Fibroblast of gingiva (primary cell): ENCODE data around the gene MCTS1.
"Not testable (repeated sequence)": the region's sequence is repeated elsewhere in the genome, so short reads cannot be mapped to it uniquely, and the experiment has no call there.

ENCODE experiments used
- DNase-seq: peaks from one replicate; pipeline ENCODE4 v3.0.0-alpha.2; 2011; ENCODE audit warnings: low read depth

Gene MCTS1, protein sequence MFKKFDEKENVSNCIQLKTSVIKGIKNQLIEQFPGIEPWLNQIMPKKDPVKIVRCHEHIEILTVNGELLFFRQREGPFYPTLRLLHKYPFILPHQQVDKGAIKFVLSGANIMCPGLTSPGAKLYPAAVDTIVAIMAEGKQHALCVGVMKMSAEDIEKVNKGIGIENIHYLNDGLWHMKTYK

DNA sequence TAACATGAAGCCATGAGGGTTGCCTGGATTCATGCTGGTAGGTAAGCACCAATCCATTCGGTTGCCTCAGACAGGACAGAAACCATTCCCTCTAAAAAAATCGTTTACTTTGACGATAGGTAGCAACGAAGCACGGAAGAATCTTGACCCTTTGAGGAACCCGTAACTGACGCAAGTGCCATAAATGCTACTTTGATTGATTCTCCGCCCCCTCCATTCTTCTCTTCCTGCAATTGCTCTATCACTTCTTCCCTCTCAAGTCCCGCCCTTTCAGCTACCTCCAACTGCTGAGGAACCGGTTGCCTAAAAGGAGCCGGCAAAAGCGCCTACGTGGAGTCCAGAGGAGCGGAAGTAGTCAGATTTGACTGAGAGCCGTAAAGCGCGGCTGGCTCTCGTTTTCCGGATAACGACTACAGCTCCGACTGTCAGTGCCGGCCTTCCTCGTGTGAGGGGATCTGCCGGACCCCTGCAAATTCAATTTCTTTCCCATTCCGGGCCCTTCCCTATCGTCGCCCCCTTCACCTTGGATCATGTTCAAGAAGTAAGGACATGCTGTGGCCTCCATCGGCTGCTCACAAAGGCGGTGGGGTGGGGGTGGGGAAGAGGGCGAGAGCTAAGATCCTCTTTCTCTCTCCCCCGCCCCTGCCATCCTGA lies at the start of gene MCTS1:
MCTS1 (plus strand) TSS at position 395 of the 654 bp plus-strand sequence; CDS start at position 531, 136 bp downstream.
- DNase-seq: peak; percentile 95

DNA sequence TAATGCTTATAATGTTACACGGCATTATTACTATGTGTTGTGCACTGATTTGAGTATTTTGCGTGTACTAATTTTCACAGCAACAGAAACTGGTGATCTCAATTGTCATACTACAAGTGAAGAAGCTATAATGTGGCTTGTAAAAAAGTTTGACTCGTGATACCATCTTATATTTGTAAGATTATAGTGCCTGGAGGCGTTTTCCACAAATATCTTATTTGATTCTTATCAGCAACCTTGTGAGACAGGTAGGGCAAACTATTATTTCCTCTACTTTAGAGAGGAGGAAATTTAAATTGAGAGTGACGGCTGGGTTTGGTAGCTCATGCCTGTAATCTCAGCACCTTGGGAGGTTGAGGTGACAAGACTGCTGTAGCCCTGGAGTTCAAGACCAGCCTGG lies 47.6 kb upstream of the MCTS1 start:
- DNase-seq: no peak

DNA sequence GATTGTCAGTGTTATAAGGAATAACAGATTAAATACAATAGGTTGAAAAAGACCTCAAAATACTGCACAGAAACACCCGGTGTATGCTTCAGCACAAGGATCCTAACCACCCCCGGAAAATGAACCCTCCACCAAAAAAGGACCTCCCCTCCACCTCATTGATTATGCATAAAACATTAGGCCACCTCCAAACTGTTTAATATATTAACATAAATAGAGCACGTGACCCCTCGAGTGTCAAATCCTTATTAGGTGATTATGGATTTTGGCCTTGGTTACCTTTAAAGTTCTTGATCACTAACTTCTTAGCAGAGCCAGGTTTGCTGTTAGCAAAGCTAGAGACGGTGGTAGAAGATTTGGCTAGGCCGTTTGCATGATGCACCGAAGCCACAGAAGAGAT lies 44.1 kb upstream of the MCTS1 start:
- DNase-seq: no peak

DNA sequence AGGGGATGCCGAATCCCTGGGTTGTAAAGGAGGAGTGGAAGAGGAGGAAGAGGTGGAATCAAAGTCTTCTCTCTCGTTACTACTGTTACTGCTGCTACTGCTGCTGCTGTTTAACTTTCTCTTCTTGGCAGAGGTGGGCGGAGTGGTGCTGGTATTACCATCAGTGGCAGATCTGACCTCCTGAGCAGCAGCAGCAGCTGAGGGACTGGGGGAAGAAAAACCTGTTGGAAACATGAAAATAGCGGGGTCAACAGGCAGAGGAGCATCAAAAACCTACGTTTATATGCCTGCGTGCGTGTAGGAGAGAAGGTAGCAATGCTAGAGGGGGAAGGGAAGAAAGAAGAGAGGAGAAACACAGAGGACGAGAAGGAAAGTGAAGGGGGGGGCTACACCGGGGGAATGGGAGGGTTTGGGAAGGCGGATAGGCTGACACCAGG lies 43.5 kb upstream of the MCTS1 start:
- peak; percentile 37 for DNase-seq

DNA sequence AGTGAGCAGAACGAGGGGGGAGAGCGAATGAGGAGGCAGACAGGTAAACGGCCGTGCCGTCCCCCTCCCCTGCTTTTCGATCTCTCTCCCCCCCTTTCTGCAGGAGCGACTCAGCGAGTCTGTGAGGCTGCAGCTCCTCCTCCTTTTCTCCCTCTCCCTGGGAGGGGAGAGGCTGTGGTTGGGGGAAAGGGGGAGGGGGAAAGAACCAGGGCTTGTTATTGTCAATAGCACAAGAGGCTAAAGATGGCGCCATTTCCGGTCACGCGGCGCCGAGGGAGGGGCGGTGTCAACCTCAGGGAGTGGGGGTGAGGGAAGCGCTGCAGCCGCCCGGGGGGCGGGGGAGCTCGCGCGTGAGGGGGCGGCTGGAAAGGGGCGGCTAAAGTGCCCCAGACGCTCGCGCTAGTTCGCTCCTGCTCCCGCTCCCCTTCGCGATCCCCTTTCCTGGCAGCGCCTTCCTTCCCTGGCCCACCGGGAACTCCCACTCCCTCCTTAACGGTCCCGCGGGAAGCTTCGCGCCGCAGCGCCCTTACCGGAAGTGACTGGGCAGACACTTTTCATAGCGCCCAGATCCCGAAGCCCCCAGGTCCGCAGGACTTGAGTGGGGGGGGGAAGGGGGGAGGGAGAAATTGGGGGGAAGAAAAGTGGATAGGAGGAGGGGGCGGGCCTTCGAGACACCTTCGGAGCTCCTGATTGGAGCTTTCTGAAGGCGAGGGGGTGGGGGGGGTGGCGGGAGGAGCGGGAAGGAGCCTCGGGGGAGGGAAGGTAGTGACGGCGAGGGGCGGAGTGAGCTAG lies 42.9 kb upstream of the MCTS1 start, which contains the start of gene CUL4B:
CUL4B (minus strand) TSS at position 121 of the 792 bp plus-strand sequence. CDS start 324 bp downstream, outside the sequence.
- peak; percentile 96 for DNase-seq

DNA sequence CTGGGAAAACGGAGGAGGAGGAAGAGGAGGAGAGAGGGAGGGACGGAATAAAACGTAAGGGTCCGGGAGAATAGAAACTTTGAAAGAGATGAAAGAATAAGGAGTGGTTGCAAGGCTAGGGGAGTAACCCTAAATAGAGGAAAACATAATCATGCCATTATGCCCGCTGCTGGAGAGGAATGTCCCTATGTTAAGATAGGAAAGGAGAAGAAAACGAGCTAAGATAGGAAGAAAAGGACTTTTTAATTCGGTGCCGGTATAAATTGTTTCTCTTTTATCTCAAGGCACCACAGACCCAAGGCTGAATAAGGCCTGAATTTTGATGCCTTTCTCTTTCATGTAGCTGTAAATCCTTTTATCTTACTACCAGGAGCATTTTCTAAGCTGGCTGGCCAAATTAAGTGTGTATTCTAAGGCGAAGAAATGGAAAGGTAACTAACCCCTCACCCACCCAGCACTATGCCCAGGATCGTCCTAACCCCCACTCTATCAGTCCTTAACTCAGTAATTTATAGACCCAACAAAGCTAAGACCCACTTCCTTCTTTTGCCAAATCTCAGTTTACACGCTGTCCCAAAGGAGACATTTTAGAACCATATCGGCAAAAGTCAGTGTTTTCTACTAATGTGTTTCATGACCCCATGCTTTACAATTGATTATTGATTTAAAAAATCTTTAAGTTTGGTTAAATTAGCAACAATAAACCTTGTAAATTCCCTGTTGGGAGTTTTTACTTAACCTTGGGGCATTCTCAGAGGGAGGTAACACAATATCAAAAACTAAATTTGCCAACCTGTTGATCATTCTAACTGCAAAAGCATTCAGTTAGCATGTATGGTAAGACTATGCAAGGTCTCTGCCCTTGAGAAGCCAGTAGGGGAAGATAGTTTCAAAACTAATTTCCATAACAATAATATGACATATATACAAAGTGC lies 42.0 kb upstream of the MCTS1 start:
- no peak for DNase-seq

DNA sequence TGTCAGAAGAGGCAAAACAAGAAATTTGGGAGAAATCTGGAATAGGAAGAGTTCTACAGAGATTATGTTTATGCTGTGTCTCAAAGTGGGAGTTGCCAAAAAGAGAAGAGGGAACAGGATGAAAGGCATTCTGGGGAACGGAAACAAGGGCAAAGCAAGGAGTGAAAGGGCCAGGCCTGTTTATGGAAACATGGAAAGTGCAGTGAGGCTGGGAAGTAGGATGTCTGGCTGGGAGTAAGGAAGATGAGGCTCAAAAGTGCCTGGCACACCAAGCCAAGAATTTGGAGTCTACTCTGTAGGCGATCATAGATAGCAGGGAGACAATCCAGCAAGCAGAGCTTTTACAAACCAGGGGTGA lies 41.4 kb upstream of the MCTS1 start:
- DNase-seq: no peak

DNA sequence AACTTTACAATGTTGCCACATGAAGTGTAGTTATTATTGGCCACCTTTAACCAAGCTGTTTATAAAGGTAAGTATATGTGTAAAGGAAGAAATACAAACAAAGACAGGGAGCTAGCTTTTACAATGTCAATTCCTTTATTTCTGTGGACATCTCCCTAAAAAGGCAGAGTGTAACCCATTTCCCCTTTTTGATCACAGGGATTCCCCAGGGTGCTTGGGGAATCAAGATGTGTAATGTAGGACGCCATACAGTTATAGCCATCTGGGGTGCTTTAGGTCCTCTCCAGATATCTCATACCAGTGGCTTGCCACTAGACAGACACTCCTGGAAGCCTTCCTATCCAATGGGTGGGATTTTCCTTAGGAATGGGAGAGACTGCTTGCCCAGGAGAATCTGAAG lies 39.0 kb upstream of the MCTS1 start:
- DNase-seq: no peak

DNA sequence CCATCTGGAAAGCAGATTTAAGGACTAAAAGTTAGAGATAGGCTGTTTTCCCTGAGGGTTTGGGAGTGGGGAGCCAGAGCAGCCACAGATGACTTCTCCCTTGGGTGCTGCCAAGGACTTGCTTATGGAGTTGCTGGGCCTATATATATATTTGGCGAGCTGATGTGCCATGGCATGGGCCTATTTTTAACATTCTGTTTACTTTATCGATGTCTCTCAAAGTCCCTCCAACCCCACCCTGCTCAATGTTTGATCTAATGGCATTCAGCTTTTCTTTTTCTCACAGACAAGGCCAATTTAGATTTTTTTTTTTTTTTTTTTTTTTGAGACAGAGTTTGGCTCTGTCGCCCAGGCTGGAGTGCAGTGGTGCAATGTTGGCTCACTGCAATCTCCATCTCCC lies 37.1 kb upstream of the MCTS1 start:
- no peak for DNase-seq

DNA sequence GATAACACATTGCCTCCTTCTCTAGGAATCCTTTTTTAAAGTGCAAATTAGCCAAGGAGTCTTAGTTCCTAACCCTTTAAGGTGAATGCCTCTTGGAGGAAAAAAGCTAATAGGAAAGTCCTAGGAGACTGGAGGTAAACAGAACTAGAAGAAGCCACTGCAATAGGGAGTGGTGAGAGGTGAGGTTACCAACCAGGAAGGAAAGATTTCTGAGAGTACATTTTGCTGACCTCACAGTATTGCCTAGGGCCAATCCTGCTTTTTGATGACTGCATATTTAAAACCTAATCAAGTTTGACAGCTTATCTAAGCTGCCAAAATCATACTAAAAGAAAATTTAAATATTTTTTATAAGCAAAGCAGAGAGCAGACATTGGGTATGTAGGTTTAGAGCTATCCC lies 35.9 kb upstream of the MCTS1 start:
- DNase-seq: no peak

DNA sequence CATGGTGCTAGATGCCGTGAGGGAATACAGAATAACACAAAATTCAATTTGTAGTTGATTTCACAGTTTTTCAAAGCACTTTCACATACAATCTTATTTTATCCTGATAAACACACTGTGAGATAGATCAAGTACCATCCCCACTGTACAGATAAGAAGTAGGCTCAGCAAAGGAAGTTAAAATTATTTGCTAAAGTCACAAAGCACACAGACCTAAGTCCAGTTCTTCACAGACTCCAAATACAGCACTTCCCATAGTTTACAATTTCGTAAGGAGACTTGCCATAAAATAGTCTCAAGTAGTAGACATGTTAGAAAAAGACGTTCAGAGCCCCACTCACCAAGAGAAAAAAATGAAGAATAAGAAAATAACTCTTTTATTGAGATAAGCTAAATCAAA lies 35.3 kb upstream of the MCTS1 start:
- DNase-seq: no peak

DNA sequence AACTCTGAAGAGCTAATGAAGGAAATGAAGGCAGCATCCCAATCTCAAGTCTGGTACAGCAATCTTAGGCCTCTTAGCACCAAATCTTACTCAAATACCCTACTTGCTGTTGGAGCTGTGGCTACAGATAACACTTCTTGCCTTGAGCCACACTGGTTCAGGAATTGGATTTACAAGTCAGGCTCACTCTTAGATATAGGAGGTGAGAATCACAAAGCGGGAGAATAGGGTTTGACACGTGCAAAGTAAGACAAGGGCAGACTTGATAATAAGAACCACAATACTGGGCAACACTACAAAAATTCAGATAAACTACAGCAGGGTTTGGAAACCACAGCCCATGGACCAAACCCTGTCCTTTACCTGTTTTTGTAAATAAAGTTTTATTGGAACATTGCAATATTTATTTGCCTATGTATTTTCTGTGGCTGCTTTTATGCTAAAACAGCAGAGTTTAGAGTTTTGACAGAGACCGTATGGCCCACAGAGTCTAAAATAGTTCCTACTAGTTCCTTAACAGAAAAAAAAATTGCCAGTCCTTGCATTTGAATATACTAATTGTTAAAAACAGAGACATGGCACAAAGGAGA lies 33.8 kb upstream of the MCTS1 start:
- no peak for DNase-seq

DNA sequence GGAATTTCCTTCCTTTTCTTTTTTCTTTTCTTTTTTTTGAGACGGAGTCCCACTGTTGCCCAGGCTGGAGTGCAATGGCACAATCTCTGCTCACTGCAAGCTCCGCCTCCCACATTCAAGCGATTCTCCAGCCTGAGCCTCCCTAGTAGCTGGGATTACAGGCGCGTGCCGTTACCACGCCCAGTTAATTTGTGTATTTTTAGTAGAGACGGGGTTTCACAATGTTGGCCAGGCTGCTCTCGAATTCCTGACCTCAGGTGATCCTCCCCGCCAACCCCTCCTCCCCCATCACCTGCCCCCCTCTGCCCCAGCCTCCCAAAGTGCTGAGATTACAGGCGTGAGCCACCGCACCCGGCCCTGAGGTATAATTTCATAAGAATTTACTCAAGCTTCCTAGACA lies 30.1 kb upstream of the MCTS1 start:
- not testable (repeated sequence) for DNase-seq

DNA sequence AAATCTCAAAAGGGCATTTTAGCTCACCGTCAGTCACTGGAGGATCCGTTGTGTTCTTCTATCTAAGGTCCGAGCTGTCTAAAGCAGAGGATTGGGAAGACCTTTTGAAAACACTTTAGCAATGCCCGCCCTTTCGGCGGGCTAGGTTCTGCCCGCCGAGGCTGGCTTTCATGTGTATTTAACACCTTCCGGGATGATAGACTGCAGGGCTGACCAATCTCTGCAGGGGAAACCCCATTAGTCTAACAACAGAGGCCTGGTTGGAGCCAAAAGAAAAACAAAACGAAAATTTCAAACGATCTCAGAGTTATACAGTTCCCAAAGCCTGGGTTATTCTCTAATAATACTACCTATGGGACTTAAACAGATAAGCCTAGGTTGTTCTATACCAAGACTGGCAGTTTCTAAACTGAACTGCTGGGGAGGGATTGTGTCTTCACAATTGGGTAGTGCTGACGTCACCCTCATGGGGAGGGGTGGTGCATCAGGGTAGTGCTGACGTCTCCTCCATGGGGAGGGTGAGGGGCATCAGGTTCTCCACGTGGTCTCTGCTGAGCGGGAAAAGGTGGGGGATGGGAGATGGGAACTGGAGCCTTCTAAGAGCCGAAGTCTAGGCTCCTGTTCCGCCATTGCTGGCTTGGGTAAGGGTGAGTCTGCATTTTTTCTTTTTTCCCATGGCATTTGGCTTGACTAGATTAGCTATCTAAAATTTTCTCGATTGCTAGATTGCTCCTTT lies 28.4 kb upstream of the MCTS1 start:
- no peak for DNase-seq

DNA sequence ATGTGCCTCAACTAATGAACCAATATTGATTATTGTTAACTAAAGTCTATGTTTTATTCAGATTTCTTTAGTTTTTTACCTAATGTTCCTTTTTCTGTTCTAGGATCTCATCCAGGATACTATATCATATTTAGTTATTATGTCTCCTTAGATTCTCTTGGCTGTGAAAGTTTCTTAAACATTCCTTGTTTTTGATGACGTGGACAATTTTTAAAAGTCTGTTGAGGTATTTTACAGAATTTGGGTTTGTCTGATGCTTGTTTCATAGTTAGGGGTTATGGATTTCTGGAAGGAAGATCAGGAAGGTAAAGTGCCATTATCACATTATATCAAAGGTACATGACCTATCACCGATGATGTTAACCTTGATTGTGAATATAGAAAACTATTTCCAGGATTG lies 18.2 kb upstream of the MCTS1 start:
- DNase-seq: no peak

DNA sequence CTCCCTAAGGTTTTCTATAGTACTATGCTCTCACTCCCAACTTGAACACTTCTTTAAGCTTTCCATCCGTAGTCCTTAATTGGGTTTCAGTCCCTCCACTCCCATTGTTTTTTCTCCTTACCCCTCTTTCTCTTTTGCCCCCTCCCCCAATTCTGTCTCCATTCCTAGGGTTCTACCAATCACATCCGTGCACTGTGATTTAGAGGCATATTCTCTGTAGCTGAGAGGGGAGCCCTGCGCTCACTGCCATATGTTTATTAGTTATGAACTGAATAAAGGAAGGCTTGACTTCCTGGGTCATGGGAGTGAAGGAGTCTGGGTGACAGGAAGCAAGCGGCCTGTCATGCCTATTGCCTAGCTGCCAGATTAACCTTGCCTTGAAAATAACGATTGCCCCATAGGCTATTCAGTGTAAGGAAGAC lies 471 bp downstream of the MCTS1 start:
- DNase-seq: peak; percentile 59

DNA sequence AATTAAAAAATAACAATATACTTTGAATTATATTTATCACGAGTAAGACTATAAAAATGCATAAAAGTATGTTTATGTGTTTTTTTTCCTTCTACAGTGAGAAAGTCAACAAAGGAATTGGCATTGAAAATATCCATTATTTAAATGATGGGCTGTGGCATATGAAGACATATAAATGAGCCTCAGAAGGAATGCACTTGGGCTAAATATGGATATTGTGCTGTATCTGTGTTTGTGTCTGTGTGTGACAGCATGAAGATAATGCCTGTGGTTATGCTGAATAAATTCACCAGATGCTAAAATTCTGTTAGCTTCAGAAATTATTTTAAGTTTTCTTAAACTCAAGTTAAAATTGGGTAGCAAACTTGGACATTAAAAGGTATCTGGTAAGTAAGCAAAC lies 8.2 kb downstream of the MCTS1 start:
- DNase-seq: no peak

DNA sequence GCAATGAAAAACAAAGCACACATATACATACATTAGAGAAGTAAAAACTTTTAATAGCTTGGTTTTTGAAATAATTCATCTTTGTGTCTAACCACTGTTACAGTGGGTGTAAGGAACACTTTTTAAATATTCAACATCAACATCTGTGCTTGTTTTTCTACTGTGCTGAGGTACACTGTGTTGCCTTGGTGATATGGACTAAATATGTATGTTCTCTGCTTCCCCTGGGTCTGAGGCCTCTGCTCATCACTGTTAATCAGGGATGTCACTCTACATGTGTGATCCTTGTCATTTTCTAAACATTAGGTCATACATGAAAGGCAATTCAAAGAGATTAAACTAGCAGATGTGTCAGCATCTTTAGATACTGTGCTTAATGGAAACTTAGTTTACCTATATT lies 10.9 kb downstream of the MCTS1 start:
- DNase-seq: peak; percentile 23

DNA sequence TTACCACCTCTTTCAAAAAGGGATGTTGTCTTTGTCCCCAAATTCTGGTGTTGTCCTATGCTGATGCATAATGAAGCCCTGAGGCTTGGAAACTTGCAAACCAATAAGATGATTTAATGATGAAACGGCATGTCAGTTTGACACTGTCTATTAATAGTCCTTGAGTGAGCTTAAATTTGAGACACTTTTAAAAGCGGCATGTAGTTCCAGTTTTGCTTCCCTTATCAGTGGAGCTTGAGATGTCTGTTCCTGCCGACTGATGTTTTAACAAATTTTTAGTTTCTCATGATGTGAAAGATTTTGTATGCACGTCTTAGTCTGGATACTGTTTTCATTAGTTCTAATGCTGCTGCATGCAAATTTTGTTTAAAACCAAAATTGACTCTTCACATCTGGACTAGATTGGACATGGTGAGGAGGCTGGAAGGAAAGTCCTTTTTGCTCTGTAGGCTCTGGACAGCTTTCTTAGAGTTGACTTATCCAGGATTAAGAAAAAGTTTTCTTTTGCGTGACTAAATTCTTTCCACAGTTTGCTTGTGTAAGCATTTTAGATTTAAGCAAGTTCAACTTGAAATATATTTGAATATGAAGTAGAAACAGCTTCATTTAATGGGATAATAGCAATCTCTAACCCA lies 14.2 kb downstream of the MCTS1 start:
- DNase-seq: peak; percentile 16

DNA sequence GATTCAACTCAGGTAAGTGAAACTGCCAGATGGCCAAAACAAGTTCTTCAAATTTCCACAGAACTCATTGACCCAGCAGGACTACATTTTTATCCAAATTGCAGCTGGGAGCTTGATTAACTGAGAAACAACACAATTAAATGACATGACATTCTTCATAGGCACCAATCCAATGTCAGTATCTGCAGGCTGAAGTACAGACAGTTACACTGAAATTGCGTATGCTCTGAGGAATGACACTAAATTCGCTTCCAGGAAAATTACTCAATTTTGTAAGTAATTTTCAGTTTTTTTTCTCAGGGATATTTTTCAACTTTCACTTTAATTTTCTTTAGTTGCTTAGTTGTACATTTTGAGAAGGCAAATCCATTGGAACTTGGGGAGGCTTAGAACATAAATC lies 21.5 kb downstream of the MCTS1 start:
- peak; percentile 70 for DNase-seq
